Stomach smooth muscle (tissue), 2 donors: ENCODE measurements around the gene ZMIZ2.
"Not testable (repeated sequence)": the region's sequence is repeated elsewhere in the genome, so short reads cannot be mapped to it uniquely, and the experiment has no call there.

Experiments
- H3K27ac ChIP-seq: one replicate; pipeline ENCODE4 v1.7.0; 2013; ENCODE audit warnings: mild to moderate bottlenecking, low read length, inconsistent platforms
- H3K27me3 ChIP-seq, 2 donors: one replicate each; pipeline ENCODE4 v1.7.0; 2013; ENCODE audit warnings: low read length in 2 of 2; ENCODE audit not compliant: insufficient read depth in 2 of 2, control insufficient read depth in 1 of 2
- H3K36me3 ChIP-seq, 2 donors: one replicate each; pipeline ENCODE4 v1.7.0; 2013; ENCODE audit warnings: low read length in 2 of 2; ENCODE audit not compliant: control insufficient read depth in 2 of 2, insufficient read depth in 2 of 2
- H3K4me1 ChIP-seq: one replicate; pipeline ENCODE4 v1.7.0; 2013; ENCODE audit warnings: low read length; ENCODE audit not compliant: control insufficient read depth, insufficient read depth
- H3K4me3 ChIP-seq, 2 donors: one replicate each; pipeline ENCODE4 v1.7.0; 2013; ENCODE audit warnings: low read length in 2 of 2
- H3K9ac ChIP-seq, 2 donors: one replicate each; pipeline ENCODE4 v1.7.0; 2013; ENCODE audit warnings: low read length in 2 of 2, mild to moderate bottlenecking in 1 of 2
- H3K9me3 ChIP-seq, 2 donors: one replicate each; pipeline ENCODE4 v1.7.0; 2013; ENCODE audit warnings: low read length in 2 of 2; ENCODE audit not compliant: control insufficient read depth in 2 of 2
- donor health status: healthy.
- donor health status: Pancreatic carcinoma.

Gene ZMIZ2

DNA sequence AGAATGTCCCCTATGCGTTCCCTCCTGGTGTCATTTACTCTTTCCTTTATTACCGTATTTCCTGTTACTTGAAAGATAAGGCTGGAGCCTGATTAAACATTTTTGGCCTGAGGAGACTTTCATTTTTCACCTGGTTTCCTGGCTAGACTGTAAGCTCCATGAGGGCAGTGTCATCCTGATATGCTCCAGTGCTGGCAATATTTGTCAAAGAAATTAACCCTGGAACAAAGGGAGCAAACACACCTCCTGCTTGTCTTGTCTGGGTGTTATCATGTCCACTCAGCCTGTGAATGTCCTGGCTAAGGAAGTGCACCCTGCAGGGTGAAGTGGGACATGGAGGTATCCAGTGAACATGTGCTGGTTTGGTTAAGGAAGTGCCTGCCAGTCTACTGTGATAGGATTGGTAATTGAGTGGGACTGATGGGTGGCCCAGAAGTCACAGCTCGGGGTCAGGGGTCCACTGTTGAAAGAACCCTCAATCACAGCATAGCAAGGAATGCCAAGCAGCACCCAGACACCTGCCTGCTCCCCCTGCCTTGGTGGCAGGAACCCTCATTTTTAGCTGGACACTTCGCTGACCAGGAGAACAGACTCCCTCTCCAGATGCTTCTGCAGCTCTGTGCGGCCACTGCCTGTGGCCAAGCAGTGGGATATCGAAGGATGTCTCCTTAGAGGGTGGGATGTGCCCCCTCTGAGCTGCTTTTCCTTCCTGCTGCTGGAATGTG lies 26.9 kb downstream of the ZMIZ2 start:
- H3K4me3 ChIP-seq = no peak overlapping the region
- no peak overlapping the region for H3K27ac ChIP-seq
- H3K9me3 ChIP-seq = no peaks in the 10 kb centered on the region
- peaks cover 0 to 6% of the 10 kb centered on the region in 2 donors for H3K27me3 ChIP-seq
- H3K9ac ChIP-seq = no peak overlapping the region
- H3K36me3 ChIP-seq = no peaks in the 10 kb centered on the region
- H3K4me1 ChIP-seq = peaks cover under 1% of the 10 kb centered on the region

DNA sequence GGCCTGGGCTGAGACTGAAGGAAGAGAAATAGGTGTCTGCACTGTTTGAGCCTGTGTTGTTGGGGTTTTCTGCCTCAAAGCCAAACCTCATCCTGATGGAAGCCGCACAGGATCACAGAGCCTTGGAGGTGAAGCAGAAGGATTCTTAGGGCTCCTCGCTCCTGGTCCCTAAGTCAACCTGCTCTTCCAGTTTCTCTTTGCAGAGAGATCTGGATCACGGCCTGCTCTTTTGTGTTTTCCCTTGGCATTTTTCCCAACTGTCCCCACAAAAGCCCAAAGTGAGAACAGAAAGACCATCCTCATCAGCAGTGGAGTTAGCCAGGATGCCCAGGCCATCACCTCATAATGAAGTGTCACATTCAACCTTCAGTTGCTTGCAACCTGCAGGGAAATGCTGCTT lies 27.6 kb downstream of the ZMIZ2 start:
- no peak overlapping the region for H3K9ac ChIP-seq
- no peaks in the 10 kb centered on the region for H3K4me1 ChIP-seq
- no peak overlapping the region for H3K4me3 ChIP-seq
- H3K27ac ChIP-seq = no peak overlapping the region
- H3K27me3 ChIP-seq = peaks cover 0 to 6% of the 10 kb centered on the region in 2 donors
- H3K36me3 ChIP-seq = no peaks in the 10 kb centered on the region
- no peaks in the 10 kb centered on the region for H3K9me3 ChIP-seq

DNA sequence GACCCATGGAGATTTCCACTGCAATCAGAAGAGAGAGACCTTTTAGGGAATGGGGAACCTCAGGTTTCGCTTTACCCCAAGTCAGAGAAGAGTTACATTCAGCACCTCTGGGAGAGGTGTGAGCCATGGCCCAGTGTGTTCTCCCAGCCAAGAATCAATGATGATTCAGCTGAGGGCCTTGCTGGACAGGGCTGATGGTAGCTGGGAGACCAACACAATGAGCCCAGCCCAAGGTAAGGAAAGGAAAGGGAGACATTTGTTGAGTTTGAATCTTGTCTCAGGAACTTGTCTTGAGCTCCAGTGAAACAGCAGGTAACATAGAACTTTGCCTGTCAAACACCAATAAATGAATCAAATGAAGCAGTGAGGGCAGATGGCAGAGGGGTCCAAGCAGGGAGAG lies 33.8 kb downstream of the ZMIZ2 start:
- Histone ChIP-seq H3K36me3 (no peaks in the 10 kb centered on the region), H3K4me1 (no peaks in the 10 kb centered on the region), H3K9me3 (peaks cover 4 to 5% of the 10 kb centered on the region in 2 donors), H3K9ac (no peak overlapping the region), H3K27ac (no peak overlapping the region), H3K4me3 (no peak overlapping the region), H3K27me3 (no peaks in the 10 kb centered on the region)

GRCh38 chr7:44783407-44783806 lies 34.8 kb downstream of the ZMIZ2 start:
- no peak overlapping the region for H3K4me3 ChIP-seq
- no peak overlapping the region for H3K9ac ChIP-seq
- no peaks in the 10 kb centered on the region for H3K4me1 ChIP-seq
- no peaks in the 10 kb centered on the region for H3K36me3 ChIP-seq
- no peak overlapping the region for H3K27ac ChIP-seq
- H3K9me3 ChIP-seq = peaks cover 4 to 5% of the 10 kb centered on the region in 2 donors
- no peaks in the 10 kb centered on the region for H3K27me3 ChIP-seq

- H3K4me1 ChIP-seq = no peaks in the 10 kb centered on the region
- H3K27me3 ChIP-seq = no peaks in the 10 kb centered on the region
- peaks cover 4 to 5% of the 10 kb centered on the region in 2 donors for H3K9me3 ChIP-seq
- no peak overlapping the region for H3K4me3 ChIP-seq
- H3K36me3 ChIP-seq = no peaks in the 10 kb centered on the region
- no peak overlapping the region for H3K9ac ChIP-seq
- H3K27ac ChIP-seq = no peak overlapping the region
These were observed 35.7 kb downstream of the ZMIZ2 start for GRCh38 chr7:44784364-44784763.

DNA sequence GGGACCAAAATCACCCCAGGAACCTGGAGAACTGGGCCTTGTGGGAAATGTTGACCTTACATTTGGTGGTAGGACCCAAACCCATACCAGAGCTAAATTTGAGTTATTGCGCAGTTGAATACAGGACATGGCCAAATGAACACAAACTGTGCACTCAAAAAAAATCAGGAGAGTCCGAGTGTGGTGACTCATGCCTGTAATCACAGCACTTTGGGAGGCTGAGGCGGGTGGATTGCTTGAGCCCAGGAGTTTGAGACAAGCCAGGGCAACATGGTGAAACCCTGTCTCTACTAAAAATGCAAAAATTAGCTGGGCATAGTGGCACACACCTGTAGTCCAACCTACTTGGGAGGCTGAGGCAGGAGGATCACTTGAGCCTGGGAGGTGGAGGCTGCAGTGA lies 36.6 kb downstream of the ZMIZ2 start:
- H3K4me1 ChIP-seq, H3K36me3 ChIP-seq, H3K9ac ChIP-seq, H3K4me3 ChIP-seq, H3K27ac ChIP-seq, H3K27me3 ChIP-seq, H3K9me3 ChIP-seq: not testable (repeated sequence)

DNA sequence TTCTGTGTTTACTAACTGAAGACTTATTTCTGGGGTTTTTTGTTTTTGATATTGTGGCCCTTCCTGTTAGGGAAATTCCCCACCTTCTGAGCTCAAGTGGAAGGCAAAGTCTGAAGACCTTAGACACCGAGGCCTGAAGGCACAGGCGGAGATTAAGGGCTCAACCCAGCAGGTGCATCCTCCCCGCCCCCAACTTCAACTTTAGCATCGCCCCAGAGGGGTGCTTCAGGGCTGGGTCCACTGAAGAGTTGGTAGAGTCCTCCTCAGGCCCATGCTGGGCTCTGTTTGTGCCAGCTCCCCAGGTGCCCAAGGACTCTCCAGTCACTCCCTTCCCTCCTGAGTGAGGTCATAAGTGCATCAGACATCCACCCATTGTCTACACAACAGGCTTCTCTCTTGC lies 38.4 kb downstream of the ZMIZ2 start:
- Histone ChIP-seq H3K9ac (no peak overlapping the region), H3K4me1 (no peaks in the 10 kb centered on the region), H3K36me3 (no peaks in the 10 kb centered on the region), H3K27me3 (no peaks in the 10 kb centered on the region), H3K4me3 (no peak overlapping the region), H3K27ac (no peak overlapping the region), H3K9me3 (peaks cover 4 to 5% of the 10 kb centered on the region in 2 donors)

DNA sequence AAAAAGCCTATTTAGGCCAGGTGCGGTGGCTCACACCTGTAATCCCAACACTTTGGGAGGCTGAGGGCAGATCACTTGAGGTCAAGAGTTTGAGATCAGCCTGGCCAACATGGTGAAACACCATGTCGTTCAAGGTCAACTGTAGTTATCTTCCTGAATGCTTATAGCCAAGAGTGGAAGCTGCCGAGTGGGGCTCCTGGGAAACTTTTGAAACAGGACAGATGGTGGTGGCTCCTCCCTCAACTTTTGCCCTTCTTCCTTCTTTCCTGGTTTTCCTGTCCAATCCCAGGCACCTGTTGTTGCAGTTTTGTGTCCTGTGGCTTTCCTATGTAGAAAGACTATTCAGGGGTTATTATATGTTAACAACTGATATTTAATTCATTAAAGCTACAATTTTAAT lies 39.1 kb downstream of the ZMIZ2 start:
- Histone ChIP-seq H3K9ac (no peak overlapping the region), H3K27me3 (no peaks in the 10 kb centered on the region), H3K36me3 (no peaks in the 10 kb centered on the region), H3K27ac (no peak overlapping the region), H3K9me3 (peaks cover 4 to 5% of the 10 kb centered on the region in 2 donors), H3K4me3 (no peak overlapping the region), H3K4me1 (no peaks in the 10 kb centered on the region)

- no peak overlapping the region for H3K27ac ChIP-seq
- no peaks in the 10 kb centered on the region for H3K27me3 ChIP-seq
- H3K9me3 ChIP-seq = no peaks in the 10 kb centered on the region
- no peak overlapping the region for H3K9ac ChIP-seq
- no peak overlapping the region for H3K4me3 ChIP-seq
- no peaks in the 10 kb centered on the region for H3K4me1 ChIP-seq
- no peaks in the 10 kb centered on the region for H3K36me3 ChIP-seq
These were observed 41.3 kb downstream of the ZMIZ2 start for GRCh38 chr7:44789990-44790389.

GRCh38 chr7:44791278-44792219 lies 42.9 kb downstream of the ZMIZ2 start:
- Histone ChIP-seq H3K27me3 (no peaks in the 10 kb centered on the region), H3K4me3 (no peak overlapping the region), H3K36me3 (no peaks in the 10 kb centered on the region), H3K4me1 (no peaks in the 10 kb centered on the region), H3K9ac (no peak overlapping the region), H3K27ac (no peak overlapping the region), H3K9me3 (no peaks in the 10 kb centered on the region)

DNA sequence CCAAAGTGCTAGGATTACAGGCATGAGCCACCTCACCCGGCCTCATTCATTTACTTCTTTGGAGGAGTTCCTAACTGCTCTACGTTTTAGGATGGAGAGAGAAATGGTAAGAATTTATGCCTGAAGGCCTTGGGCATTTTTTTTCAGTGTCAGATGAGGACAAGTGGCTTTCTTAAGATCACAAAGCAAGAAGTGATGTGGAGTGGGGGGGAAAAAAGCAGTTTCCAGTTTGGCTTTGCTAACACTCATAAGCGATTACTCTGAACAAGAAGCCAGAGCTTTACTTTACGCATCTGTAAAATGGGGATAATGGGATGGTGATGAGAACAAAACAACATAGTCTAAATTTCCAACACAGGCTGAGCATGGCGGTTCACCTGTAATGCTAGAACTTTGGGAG lies 45.3 kb downstream of the ZMIZ2 start:
- Histone ChIP-seq H3K4me1 (peaks cover 12% of the 10 kb centered on the region), H3K4me3 (no peak overlapping the region), H3K27me3 (no peaks in the 10 kb centered on the region), H3K27ac (no peak overlapping the region), H3K9ac (no peak overlapping the region), H3K36me3 (peaks cover 0 to 2% of the 10 kb centered on the region in 2 donors), H3K9me3 (no peaks in the 10 kb centered on the region)
